ENCODE measurements around the gene MCF2L. TPM values are rescaled to one million over a fixed set of nuclear protein-coding genes. Genes with fewer than 3 reads are reported as not detected.

The MCF2L gene
- total RNA-seq, 1 donor from 2014 or later: under 0.01 TPM

DNA sequence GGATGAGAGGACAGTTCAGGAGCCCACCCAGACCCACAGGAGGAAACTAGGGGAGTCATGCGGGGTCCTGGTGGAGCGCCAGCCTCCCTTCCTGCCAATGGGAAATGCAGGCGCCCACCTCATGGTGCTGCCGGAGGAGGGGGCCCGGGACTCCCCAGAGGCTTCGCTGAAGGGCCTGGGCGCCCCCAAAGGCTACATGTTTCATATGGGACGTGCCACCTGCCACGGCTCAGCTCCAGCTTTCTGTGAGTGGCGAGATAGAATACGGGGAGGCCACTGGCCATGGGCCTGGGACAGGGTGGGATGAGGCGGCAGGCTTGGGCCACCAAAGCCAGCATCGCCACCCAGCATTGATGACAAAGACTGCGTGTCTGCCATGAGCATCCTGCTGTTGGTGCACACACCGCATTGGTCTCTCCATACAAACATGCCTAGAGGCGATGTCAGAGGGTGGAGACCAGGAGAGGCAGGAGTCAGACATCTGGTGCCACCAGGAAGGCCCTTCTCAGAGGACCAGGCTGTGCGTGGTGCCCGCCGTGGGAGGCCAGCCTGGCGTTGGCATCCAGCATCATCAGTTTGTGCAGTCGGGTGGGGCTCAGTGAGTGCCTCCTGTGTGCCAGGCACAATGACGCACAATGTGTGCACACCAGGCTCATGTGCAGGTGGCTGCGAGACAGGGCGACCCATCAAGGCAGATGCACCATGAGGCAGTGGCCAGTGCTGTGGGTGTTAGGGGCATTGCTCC lies 152.3 kb downstream of the MCF2L start:
- Histone ChIP-seq H3K27me3 (ENCODE audit: control insufficient read depth, insufficient read depth, low read length) (no peaks in the 10 kb centered on the region), H3K36me3 (ENCODE audit: control insufficient read depth, insufficient read depth, low read length) (no peaks in the 10 kb centered on the region), H3K4me3 (ENCODE audit: low read depth, low read length) (no peak overlapping the region)
- no peak for FAIRE-seq
- no peak for DNase-seq (ENCODE audit: low read depth)
- TF ChIP-seq, protein P1, sequence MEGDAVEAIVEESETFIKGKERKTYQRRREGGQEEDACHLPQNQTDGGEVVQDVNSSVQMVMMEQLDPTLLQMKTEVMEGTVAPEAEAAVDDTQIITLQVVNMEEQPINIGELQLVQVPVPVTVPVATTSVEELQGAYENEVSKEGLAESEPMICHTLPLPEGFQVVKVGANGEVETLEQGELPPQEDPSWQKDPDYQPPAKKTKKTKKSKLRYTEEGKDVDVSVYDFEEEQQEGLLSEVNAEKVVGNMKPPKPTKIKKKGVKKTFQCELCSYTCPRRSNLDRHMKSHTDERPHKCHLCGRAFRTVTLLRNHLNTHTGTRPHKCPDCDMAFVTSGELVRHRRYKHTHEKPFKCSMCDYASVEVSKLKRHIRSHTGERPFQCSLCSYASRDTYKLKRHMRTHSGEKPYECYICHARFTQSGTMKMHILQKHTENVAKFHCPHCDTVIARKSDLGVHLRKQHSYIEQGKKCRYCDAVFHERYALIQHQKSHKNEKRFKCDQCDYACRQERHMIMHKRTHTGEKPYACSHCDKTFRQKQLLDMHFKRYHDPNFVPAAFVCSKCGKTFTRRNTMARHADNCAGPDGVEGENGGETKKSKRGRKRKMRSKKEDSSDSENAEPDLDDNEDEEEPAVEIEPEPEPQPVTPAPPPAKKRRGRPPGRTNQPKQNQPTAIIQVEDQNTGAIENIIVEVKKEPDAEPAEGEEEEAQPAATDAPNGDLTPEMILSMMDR (IDR thresholded peaks at IDR 0.05; ENCODE audit: insufficient read depth, low read length, severe bottlenecking): no peak

DNA sequence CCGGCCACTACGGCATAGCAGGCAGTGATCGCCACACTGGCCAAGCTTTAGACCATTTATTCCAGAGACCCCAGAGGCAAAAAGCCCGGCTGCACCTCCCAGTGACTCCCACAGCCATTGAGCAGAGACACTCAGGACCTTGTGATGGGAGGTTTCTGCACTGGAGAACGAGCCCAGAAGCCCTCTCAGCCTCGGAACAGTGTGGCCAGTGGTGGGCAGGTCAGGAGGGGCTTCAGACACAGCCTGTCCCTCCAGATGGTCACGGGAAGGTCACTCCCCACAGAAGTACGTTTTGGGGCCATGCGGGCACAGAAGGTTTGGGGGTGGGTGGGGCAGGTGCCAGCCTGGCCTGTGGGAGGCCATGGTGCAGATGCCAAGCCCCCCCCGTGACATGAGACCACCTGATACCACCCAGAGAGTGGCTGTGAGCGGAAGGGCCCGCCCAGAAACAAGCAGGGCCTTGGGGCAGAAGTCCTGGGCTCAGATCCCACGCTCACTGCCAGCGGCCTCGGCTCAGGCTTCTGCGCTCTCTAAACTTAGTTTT lies 153.0 kb downstream of the MCF2L start:
- FAIRE-seq: no peak
- H3K36me3 ChIP-seq (ENCODE audit: control insufficient read depth, insufficient read depth, low read length): no peaks in the 10 kb centered on the region
- H3K27me3 ChIP-seq (ENCODE audit: control insufficient read depth, insufficient read depth, low read length): no peaks in the 10 kb centered on the region
- no peak overlapping the region for H3K4me3 ChIP-seq (ENCODE audit: low read depth, low read length)
- DNase-seq (ENCODE audit: low read depth): no peak
- TF ChIP-seq, protein P1 (IDR thresholded peaks at IDR 0.05; ENCODE audit: insufficient read depth, low read length, severe bottlenecking): no peak

DNA sequence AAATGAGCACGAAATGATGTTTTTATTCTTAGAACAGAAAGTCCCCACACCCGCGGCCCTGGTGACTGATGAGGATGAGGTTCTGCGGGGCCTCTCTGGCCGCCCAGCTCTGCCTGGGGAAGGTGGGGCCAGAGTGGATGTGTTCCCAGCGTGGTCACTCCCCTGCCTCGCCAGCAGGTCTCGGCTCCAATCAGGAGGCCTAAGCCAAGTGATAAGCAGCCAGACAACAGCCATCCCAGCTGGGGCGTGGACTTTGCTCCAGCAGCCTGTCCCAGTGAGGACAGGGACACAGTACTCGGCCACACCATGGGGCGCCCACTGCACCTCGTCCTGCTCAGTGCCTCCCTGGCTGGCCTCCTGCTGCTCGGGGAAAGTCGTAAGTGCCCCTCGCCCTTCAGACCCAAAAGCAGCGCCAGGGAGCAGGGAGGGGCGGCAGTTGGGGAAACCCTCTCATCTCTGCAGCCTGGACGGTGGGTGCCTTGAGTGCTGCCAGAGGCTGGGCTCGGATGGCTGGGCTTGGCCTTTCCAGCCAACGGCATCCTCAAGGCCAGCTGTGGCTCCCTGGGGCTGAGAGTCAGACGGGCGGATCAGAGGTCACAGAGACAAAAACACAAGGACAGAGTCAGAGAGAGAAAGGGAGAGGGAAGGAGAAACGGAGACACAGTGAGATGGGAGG lies 153.7 kb downstream of the MCF2L start, which contains the start of gene F10:
TSS of gene F10 (plus strand) at position 250 of the 676 bp plus-strand sequence. CDS start at position 307, 57 bp downstream.
- FAIRE-seq: no peak
- TF ChIP-seq, protein P1 (IDR thresholded peaks at IDR 0.05; ENCODE audit: insufficient read depth, low read length, severe bottlenecking): no peak
- no peak for DNase-seq (ENCODE audit: low read depth)

DNA sequence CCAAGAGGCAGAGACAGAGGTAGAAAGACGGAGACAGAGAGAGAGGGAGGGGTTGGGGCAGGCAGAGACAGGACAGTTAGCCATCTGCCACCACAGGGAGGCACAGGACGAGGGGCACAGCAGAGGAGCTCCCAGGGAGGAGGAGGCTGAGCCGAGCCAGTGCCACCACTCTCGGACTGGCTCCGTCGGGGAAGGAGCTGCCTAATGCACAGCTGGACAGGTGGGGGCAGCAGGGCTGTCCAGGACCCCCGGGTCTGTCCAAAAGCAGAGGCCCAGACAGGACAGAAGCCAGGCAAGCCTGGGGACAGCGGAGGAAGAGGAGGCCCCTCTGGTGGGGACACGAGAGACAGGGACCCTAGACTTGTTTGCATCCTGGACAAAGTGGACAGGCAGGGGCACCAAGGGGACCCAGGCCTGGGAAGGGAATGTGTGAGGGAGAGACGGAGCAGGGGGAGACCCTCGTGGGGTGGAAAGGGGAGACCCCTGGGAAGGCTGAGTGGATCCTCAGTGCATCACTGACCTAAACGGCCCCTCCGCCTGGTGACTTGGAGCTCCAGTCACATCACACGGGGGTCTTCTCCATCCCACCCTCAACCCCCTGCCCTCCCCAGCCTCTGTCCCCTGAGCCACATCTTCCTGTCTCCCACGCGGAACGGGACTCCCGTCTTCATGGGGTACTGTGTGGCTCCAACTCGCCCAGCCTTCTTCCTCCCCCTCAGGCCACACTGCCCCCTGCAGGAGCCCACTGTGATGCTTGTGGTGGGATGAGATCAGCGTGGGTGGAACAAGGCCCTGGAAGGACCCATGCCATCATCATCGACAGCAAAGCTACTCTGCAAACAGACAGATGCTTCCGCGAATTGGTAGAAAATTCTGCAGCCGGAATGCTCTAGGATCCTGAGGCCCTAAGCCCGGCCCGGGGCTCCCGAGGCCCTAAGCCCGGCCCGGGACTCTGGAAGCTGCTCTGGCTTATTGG lies 154.5 kb downstream of the MCF2L start:
- no peak for FAIRE-seq
- Histone ChIP-seq H3K36me3 (ENCODE audit: control insufficient read depth, insufficient read depth, low read length) (no peaks in the 10 kb centered on the region), H3K27me3 (ENCODE audit: control insufficient read depth, insufficient read depth, low read length) (no peaks in the 10 kb centered on the region), H3K4me3 (ENCODE audit: low read depth, low read length) (no peak overlapping the region)
- no peak for DNase-seq (ENCODE audit: low read depth)
- TF ChIP-seq, protein P1 (IDR thresholded peaks at IDR 0.05; ENCODE audit: insufficient read depth, low read length, severe bottlenecking): peak; percentile 6

More for the DNA sequence above, 153.7 kb downstream of the MCF2L start, which contains the start of gene F10:
- H3K4me3 ChIP-seq (ENCODE audit: low read depth, low read length): no peak within 1 kb of the TSS
- H3K27me3 ChIP-seq (ENCODE audit: control insufficient read depth, insufficient read depth, low read length): no peaks in the 10 kb centered on the region
- no peaks in the 10 kb centered on the region for H3K36me3 ChIP-seq (ENCODE audit: control insufficient read depth, insufficient read depth, low read length)

DNA sequence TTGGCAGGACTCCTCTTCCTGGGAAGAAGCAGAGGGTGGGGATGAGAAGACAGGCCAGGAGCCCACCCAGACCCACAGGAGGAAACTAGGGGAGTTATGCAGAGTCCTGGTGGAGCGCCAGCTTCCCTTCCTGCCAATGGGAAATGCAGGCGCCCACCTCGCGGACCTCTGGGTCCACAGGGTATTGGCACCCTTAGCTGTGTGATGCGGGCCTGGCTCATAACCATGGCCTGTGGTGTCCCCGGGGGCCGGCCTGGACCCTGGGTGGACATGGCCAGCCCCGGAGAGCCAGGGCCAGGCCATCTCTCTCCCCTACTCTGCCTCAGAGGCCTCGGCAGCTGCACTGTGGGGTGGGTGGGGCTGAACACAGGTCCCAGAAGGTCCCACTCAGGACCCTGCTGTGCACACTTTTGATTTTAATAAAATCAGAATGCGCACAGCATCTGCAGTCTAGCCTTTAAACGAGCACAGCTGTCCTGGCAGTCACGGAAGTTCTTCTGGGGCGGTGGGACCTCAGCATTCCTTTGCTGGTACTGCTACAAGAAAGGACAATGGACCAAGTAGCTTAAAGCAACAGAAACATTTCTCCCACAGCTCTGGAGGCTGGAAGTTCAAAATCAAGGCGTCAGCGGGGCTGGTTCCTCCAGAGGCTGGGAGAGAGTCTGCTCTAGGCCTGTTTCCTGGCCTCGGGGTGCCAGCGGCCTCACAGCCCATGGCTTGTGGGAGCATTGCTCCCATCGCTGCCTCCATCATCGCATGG lies 155.4 kb downstream of the MCF2L start:
- DNase-seq (ENCODE audit: low read depth) (no peak), FAIRE-seq (no peak)
- Histone ChIP-seq H3K36me3 (ENCODE audit: control insufficient read depth, insufficient read depth, low read length) (no peaks in the 10 kb centered on the region), H3K27me3 (ENCODE audit: control insufficient read depth, insufficient read depth, low read length) (no peaks in the 10 kb centered on the region), H3K4me3 (ENCODE audit: low read depth, low read length) (no peak overlapping the region)
- TF ChIP-seq, protein P1 (IDR thresholded peaks at IDR 0.05; ENCODE audit: insufficient read depth, low read length, severe bottlenecking): no peak
